Sigmoid colon (tissue), 4 donors: Measurements from ENCODE around the gene SLCO2B1.

Source experiments
- EP300 ChIP-seq, 4 donors: sonication (generic); formaldehyde crosslinking; IDR thresholded peaks; one replicate each; pipeline ENCODE4 v1.6.1; 2017; ENCODE audit warnings: antibody characterized with exemption in 4 of 4
- TF ChIP-seq, protein P1 (sequence below), 4 experiments: fragments of 450-650 bp in 3 of 4; fragments of 200-600 bp in 1 of 4; IDR thresholded peaks; one replicate each; pipeline ENCODE4 v1.5.1; 2016 to 2019; ENCODE audit warnings: antibody characterized with exemption in 4 of 4, mild to moderate bottlenecking in 3 of 4, moderate library complexity in 2 of 4

DNA sequence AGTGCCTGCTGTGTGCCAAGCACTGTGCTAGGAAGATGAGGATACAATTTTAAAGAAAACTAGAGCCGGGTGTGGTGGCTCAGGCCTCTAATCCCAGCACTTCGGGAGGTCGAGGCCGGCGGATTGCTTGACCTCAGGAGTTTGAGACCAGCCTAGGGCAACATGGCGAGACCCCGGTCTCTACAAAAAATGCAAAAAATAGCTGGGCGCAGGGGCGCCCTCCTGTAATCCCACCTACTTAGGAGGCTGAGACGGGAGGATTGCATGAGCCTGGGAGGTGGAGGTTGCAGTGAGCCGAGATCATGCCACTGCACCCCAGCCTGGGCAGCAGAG, 98.0 kb downstream of the SLCO2B1 start:
- TF ChIP-seq, protein P1, sequence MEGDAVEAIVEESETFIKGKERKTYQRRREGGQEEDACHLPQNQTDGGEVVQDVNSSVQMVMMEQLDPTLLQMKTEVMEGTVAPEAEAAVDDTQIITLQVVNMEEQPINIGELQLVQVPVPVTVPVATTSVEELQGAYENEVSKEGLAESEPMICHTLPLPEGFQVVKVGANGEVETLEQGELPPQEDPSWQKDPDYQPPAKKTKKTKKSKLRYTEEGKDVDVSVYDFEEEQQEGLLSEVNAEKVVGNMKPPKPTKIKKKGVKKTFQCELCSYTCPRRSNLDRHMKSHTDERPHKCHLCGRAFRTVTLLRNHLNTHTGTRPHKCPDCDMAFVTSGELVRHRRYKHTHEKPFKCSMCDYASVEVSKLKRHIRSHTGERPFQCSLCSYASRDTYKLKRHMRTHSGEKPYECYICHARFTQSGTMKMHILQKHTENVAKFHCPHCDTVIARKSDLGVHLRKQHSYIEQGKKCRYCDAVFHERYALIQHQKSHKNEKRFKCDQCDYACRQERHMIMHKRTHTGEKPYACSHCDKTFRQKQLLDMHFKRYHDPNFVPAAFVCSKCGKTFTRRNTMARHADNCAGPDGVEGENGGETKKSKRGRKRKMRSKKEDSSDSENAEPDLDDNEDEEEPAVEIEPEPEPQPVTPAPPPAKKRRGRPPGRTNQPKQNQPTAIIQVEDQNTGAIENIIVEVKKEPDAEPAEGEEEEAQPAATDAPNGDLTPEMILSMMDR (IDR thresholded peaks at IDR 0.05), result no peak
- no peak for TF ChIP-seq EP300 (IDR thresholded peaks at IDR 0.05)
